GM18519 (cell line): ENCODE data around the gene MAP2K1.
"Not testable (repeated sequence)": the region's sequence is repeated elsewhere in the genome, so short reads cannot be mapped to it uniquely, and the experiment has no call there.

Experiments
- ATAC-seq: cut with Tn5 transposase; IDR thresholded peaks from one replicate; pipeline ENCODE4 v1.9.1; 2021; ENCODE audit warnings: mild to moderate bottlenecking, moderate library complexity; ENCODE audit not compliant: unreplicated experiment, low FRiP score

The MAP2K1 gene

GRCh38 chr15:66386204-66387123, at the start of gene MAP2K1:
Gene MAP2K1 (plus strand): TSS chr15:66386912. CDS start chr15:66387348, 436 bp downstream.
- ATAC-seq: peak; percentile 76

GRCh38 chr15:66348530-66348929, 38.2 kb upstream of the MAP2K1 start:
- not testable (repeated sequence) for ATAC-seq

GRCh38 chr15:66356077-66356358, 30.7 kb upstream of the MAP2K1 start:
- no peak for ATAC-seq

- ATAC-seq: peak; percentile 84
Observed at GRCh38 chr15:66356359-66357236, 30.1 kb upstream of the MAP2K1 start, which contains the start of gene TIPIN. Gene TIPIN (minus strand): TSS chr15:66356685. CDS start chr15:66352947, 3,738 bp downstream.

DNA sequence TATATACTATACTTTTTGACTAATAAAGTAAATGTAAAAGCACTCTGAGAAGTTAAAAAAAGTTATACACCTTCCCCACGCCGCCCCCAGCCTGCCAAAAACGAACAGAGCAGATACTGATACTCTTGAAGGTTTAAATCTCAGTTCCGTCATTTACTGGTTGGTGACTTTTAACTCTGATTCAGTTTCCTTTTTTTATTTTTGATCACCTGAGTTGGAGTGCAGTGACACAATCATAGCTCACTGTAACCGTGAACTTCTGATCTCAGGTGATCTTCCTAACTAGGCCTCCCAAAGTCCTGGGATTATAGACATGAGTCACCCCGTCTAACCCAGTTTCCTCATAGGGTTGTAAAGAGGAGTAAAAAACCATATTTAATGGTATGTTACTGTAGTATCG, 27.0 kb upstream of the MAP2K1 start:
- ATAC-seq: no peak

- ATAC-seq: not testable (repeated sequence)
Observed at GRCh38 chr15:66361745-66362460, 24.8 kb upstream of the MAP2K1 start.

- ATAC-seq: no peak
Observed at GRCh38 chr15:66362776-66363175, 23.9 kb upstream of the MAP2K1 start.

- ATAC-seq: no peak
Observed at GRCh38 chr15:66364944-66365528, 21.7 kb upstream of the MAP2K1 start.

GRCh38 chr15:66369773-66370651, 16.7 kb upstream of the MAP2K1 start:
- no peak for ATAC-seq

DNA sequence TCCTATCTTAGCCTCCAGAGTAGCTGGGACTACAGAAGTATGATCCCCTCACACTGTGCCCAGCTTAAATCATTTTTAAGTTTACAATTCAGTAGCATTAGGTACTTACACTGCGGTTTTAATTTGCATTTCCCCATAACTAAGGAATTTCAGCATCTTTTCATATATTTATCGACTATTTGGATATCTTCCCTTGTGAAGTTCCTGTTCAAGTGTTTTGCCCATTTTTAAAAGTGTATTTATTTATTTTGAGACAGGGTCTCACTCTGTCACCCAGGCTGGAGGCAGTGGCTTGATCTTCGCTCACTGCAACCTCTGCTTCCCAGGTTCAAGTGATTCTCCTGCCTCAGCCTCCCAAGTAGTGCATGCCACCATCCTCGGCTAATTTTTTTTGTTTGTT, 12.5 kb upstream of the MAP2K1 start:
- no peak for ATAC-seq

GRCh38 chr15:66378814-66379430, 7.8 kb upstream of the MAP2K1 start:
- ATAC-seq: no peak

DNA sequence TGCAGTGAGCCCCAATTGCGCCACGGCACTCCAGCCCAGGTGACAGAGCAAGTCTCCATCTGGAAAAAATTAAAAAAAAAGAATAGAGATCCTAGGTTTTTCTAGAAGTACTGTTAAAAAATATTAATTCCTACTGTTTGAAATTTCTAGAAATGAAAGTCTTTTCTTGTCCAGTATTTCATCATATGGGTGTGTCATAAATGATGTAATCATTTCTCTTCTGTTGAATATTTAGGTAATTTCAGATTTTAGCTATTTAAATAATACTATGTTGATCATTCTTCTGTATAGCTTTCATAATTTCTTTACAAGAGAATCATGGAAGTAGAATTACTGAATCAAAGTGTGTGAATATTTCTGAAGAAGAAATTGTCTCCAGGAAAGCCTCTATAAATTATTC, 5.3 kb upstream of the MAP2K1 start:
- ATAC-seq: not testable (repeated sequence)

GRCh38 chr15:66387163-66388042, 691 bp downstream of the MAP2K1 start:
- ATAC-seq: no peak

GRCh38 chr15:66388043-66388363, 1.3 kb downstream of the MAP2K1 start:
- no peak for ATAC-seq

DNA sequence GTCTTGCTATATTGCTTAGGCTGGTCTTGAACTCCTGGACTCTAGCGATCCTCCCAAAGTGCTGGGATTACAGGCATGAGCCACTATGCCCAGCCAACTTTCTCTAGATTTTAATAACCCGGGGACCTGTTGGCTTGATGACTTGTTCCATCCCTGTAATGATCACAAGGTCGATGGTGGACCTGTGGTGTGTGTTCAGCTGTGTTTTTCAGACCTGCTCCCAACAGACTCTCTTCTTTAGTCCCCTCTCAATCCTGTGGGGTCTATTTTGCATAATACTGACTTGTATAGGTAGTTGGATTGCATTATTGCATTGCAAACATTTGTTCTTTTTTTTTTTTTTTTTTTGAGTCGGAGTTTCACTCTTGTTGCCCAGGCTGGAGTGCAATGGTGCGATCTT, 1.9 kb downstream of the MAP2K1 start:
- ATAC-seq: no peak

GRCh38 chr15:66389098-66389858, 2.6 kb downstream of the MAP2K1 start:
- ATAC-seq: no peak

- ATAC-seq: no peak
Observed at GRCh38 chr15:66389859-66390381, 3.2 kb downstream of the MAP2K1 start.
